ENCODE measurements around the gene PTPRM. TPM values are rescaled to one million over a fixed set of nuclear protein-coding genes. Genes with fewer than 3 reads are reported as not detected.

Gene PTPRM
- total and polyA plus RNA-seq, 4 donors: 61.1 to 146 (median 87.5) TPM

GRCh38 chr18:7743256-7743655, 176.1 kb downstream of the PTPRM start:
- Histone ChIP-seq H3K36me3 (ENCODE audit: control insufficient read depth in 4 of 4, insufficient read depth in 4 of 4, low read length in 4 of 4) (peaks cover 0 to 2% (median 0%) of the 10 kb centered on the region in 4 donors), H3K27ac (ENCODE audit: low read depth in 1 of 2, low read length in 1 of 2) (no peak overlapping the region), H3K9ac (ENCODE audit: insufficient read depth in 1 of 2, low read length in 2 of 2) (no peak overlapping the region), H3K27me3 (ENCODE audit: control insufficient read depth in 3 of 3, insufficient read depth in 3 of 3, low read length in 2 of 3) (no peaks in the 10 kb centered on the region), H3K4me3 (no peak overlapping the region), H3K4me1 (ENCODE audit: control insufficient read depth in 5 of 5, insufficient read depth in 5 of 5, low read length in 5 of 5) (peaks cover 0 to 25% (median 10%) of the 10 kb centered on the region in 5 donors), H3K9me3 (ENCODE audit: control insufficient read depth in 4 of 4, insufficient read depth in 3 of 4, low read length in 3 of 4) (no peaks in the 10 kb centered on the region)
- 61 to 72% methylated on average over 1 of the region's 1 CpG for WGBS, 2 donors
- DNase-seq: no peak
- ATAC-seq (ENCODE audit: insufficient read depth, low FRiP score): no peak
- TF ChIP-seq CTCF (IDR thresholded peaks at IDR 0.05; ENCODE audit: control extremely low read depth, extremely low read depth): no peak

- Histone ChIP-seq H3K27ac (ENCODE audit: low read depth in 1 of 2, low read length in 1 of 2) (no peak overlapping the region), H3K4me3 (no peak overlapping the region), H3K27me3 (ENCODE audit: control insufficient read depth in 3 of 3, insufficient read depth in 3 of 3, low read length in 2 of 3) (no peaks in the 10 kb centered on the region), H3K9me3 (ENCODE audit: control insufficient read depth in 4 of 4, insufficient read depth in 3 of 4, low read length in 3 of 4) (no peaks in the 10 kb centered on the region), H3K36me3 (ENCODE audit: control insufficient read depth in 4 of 4, insufficient read depth in 4 of 4, low read length in 4 of 4) (peaks cover 0 to 2% (median 0%) of the 10 kb centered on the region in 4 donors), H3K9ac (ENCODE audit: insufficient read depth in 1 of 2, low read length in 2 of 2) (no peak overlapping the region), H3K4me1 (ENCODE audit: control insufficient read depth in 5 of 5, insufficient read depth in 5 of 5, low read length in 5 of 5) (peaks cover 2 to 40% (median 23%) of the 10 kb centered on the region in 5 donors)
- DNase-seq (no peak), ATAC-seq (ENCODE audit: insufficient read depth, low FRiP score) (no peak)
- TF ChIP-seq CTCF (IDR thresholded peaks at IDR 0.05; ENCODE audit: control extremely low read depth, extremely low read depth): no peak
- 96 to 99% methylated on average over 3 of the region's 3 CpGs for WGBS, 2 donors
These were observed 179.0 kb downstream of the PTPRM start for GRCh38 chr18:7746106-7746505.

GRCh38 chr18:7748251-7749007, 181.3 kb downstream of the PTPRM start:
- WGBS, 2 donors: 13 to 22% methylated on average over 4 of the region's 4 CpGs
- H3K9me3 ChIP-seq (ENCODE audit: control insufficient read depth in 4 of 4, insufficient read depth in 3 of 4, low read length in 3 of 4): no peaks in the 10 kb centered on the region
- TF ChIP-seq CTCF (IDR thresholded peaks at IDR 0.05; ENCODE audit: control extremely low read depth, extremely low read depth): no peak
- H3K36me3 ChIP-seq (ENCODE audit: control insufficient read depth in 4 of 4, insufficient read depth in 4 of 4, low read length in 4 of 4): peaks cover 0 to 2% (median 0%) of the 10 kb centered on the region in 4 donors
- ATAC-seq (ENCODE audit: insufficient read depth, low FRiP score) (no peak), DNase-seq (no peak)
- H3K9ac ChIP-seq (ENCODE audit: insufficient read depth in 1 of 2, low read length in 2 of 2): no peak overlapping the region
- peaks cover 2 to 44% (median 24%) of the 10 kb centered on the region in 5 donors for H3K4me1 ChIP-seq (ENCODE audit: control insufficient read depth in 5 of 5, insufficient read depth in 5 of 5, low read length in 5 of 5)
- H3K27me3 ChIP-seq (ENCODE audit: control insufficient read depth in 3 of 3, insufficient read depth in 3 of 3, low read length in 2 of 3): no peaks in the 10 kb centered on the region
- peak overlapping the region; percentile 28 to 73 for H3K27ac ChIP-seq (ENCODE audit: low read depth in 1 of 2, low read length in 1 of 2)
- H3K4me3 ChIP-seq: no peak overlapping the region

All from lung (tissue), 12 donors.